Smooth muscle cell of bladder (primary cell): Measurements from ENCODE around the gene ATP5PF. TPM values are rescaled to one million over a fixed set of nuclear protein-coding genes. Genes with fewer than 3 reads are reported as not detected.

ENCODE experiments used
- total RNA-seq: library from RNA; depleted of rRNA; stranded (reverse); fragments of >200 nt; gene quantifications from 2 replicates; pipeline ENCODE4 v1.2.3, GENCODE V29; 2014

ATP5PF gene
- 44.9 and 47.9 TPM in 2 replicates for total RNA-seq

GRCh38 chr21:25734904-25735645 lies at the start of gene ATP5PF, which contains the start of gene GABPA:
Gene ATP5PF, minus strand, starts transcription at chr21:25734904. Its CDS starts 5,110 bp downstream, at chr21:25729794.
Gene GABPA, plus strand, starts transcription at chr21:25734972. Its CDS starts 6,627 bp downstream, at chr21:25741599.

Other genes with a start within 250 kb of the ATP5PF start
- gene MRPL39, start 127.4 kb downstream of the ATP5PF start, total RNA-seq, result 22.3 and 26.3 TPM in 2 replicates
- 2.6 and 6.9 TPM in 2 replicates for gene JAM2, start 95.6 kb downstream of the ATP5PF start, total RNA-seq
- 23.8 and 26.9 TPM in 2 replicates for gene GABPA, start 68 bp upstream of the ATP5PF start, total RNA-seq